Esophagus muscularis mucosa (tissue), 4 donors: ENCODE data around the gene DMXL1. TPM values are rescaled to one million over a fixed set of nuclear protein-coding genes. Genes with fewer than 3 reads are reported as not detected.

Source experiments
- DNase-seq: peaks from one replicate; pipeline ENCODE4 v3.0.0-alpha.2; 2017; ENCODE audit errors: extremely low spot score
- H3K27ac ChIP-seq, 4 donors: fragments of 200-600 bp; sonication (generic); replicated peaks in 1 of 4; 1 replicate in 3 of 4; 2 replicates in 1 of 4; pipeline ENCODE4 v1.5.1; 2016 to 2019; ENCODE audit warnings: mild to moderate bottlenecking in 1 of 4
- H3K27me3 ChIP-seq, 4 donors: fragments of 200-600 bp; sonication (generic); one replicate each; pipeline versions ENCODE4 v1.5.1 to v1.6.0; 2016 to 2019
- H3K36me3 ChIP-seq, 4 donors: fragments of 200-600 bp; sonication (generic); one replicate each; pipeline ENCODE4 v1.5.1; 2016 to 2019
- H3K4me1 ChIP-seq, 4 donors: fragments of 200-600 bp; sonication (generic); one replicate each; pipeline ENCODE4 v1.5.1; 2016 to 2019
- H3K4me3 ChIP-seq, 4 donors: fragments of 200-600 bp; sonication (generic); 1 replicate in 2 of 4; 2 replicates in 2 of 4; pipeline ENCODE4 v1.5.1; 2016 to 2019; ENCODE audit warnings: mild to moderate bottlenecking in 4 of 4, moderate library complexity in 1 of 4
- H3K9me3 ChIP-seq, 4 donors: fragments of 200-600 bp; sonication (generic); 1 replicate in 3 of 4; 2 replicates in 1 of 4; pipeline ENCODE4 v1.5.1; 2016 to 2019
- CTCF ChIP-seq, 3 experiments: fragments of 200-600 bp in 2 of 3; fragments of 450-650 bp in 1 of 3; sonication (generic) in 2 of 3; IDR thresholded peaks; one replicate each; pipeline ENCODE4 v1.5.1; 2017 to 2019; ENCODE audit warnings: antibody characterized with exemption in 3 of 3, mild to moderate bottlenecking in 2 of 3, moderate library complexity in 1 of 3
- EP300 ChIP-seq: sonication (generic); formaldehyde crosslinking; IDR thresholded peaks from one replicate; pipeline ENCODE4 v1.6.1; 2017; ENCODE audit warnings: antibody characterized with exemption
- POLR2A ChIP-seq: fragments of 450-650 bp; IDR thresholded peaks from one replicate; pipeline ENCODE4 v1.6.1; 2017; ENCODE audit warnings: antibody characterized with exemption, moderate library complexity, mild to moderate bottlenecking, low read depth
- POLR2AphosphoS5 ChIP-seq, 2 donors: sonication (generic); formaldehyde crosslinking; IDR thresholded peaks; one replicate each; pipeline ENCODE4 v1.6.1; 2017; ENCODE audit warnings: antibody characterized with exemption in 2 of 2
- WGBS: methylation state at CpG from one replicate; pipeline ENCODE4 v1.1.5; 2018; 5-methylcytosine and 5-hydroxymethylcytosine counted together
- intact Hi-C: fragments of 100-400 bp; cut with DNase I; formaldehyde crosslinking; loops from one replicate; pipeline ENCODE4 v1.15.1; 2023
- total RNA-seq, 4 donors: library from RNA; depleted of rRNA; stranded (reverse); fragments of >200 nt; gene quantifications; one replicate each; pipeline versions ENCODE4 v1.1.0 to v1.2.1, GENCODE V29; 2016

DMXL1 gene
- total RNA-seq, 4 donors from 2014 or later = 36.3 to 65.6 (median 39.9) TPM

DNA sequence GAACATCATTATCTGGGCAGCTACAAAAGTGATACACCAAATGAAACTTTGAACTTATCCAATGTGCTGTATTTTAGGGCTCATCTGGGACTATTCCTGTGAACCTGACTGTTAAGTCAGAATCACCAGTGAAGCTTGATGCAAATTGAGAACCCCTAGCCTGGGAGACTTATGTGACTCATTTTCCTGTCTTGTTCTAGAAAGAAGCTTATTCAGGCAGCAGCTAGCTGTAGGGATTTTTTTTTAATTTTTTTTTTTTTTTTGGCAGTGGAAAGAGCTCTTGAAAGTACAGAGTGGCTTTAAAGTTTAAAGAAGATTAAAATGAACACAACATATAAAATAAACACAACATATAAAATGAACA, 203.9 kb downstream of the DMXL1 start:
- no peak overlapping the region for H3K4me3 ChIP-seq
- H3K36me3 ChIP-seq = no peaks in the 10 kb centered on the region
- intact Hi-C loops = loop anchor here (5.0 to 10.0 kb wide), 2 partner anchors 58 to 290 kb away; partner anchors contain the start of gene DTWD2
- H3K27me3 ChIP-seq = no peaks in the 10 kb centered on the region
- TF ChIP-seq POLR2AphosphoS5 (IDR thresholded peaks at IDR 0.05) (no peak), CTCF (IDR thresholded peaks at IDR 0.05) (no peak), POLR2A (no peak), EP300 (no peak)
- no peak overlapping the region for H3K27ac ChIP-seq
- H3K4me1 ChIP-seq = peaks cover 19 to 41% (median 36%) of the 10 kb centered on the region in 4 donors
- no peak for DNase-seq
- no peaks in the 10 kb centered on the region for H3K9me3 ChIP-seq

DNA sequence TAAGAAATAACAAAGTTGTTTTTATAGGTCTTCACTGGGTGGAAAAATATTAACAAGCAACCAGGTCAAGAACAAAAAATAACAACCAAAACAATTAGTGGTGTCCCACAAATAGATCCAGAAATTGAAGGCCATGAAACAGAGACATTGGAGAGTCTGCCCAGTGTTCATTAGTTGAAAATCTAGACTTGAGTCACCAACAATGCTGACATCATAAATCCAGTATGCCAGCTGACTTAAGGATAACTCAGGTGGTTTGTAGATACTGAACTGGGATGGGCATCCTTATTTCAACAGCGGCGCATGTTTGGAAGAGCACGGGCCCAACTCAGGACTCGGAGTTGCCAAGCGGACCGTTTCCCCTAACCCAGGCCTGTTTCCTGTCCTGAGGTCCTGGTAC, 204.3 kb downstream of the DMXL1 start:
- H3K27ac ChIP-seq = no peak overlapping the region
- intact Hi-C loops = loop anchor here (10.0 kb wide), 1 partner anchor 290 kb away; the partner anchor contains the start of gene DTWD2
- 93% methylated on average over 6 of the region's 6 CpGs for WGBS
- peaks cover 15 to 37% (median 32%) of the 10 kb centered on the region in 4 donors for H3K4me1 ChIP-seq
- H3K9me3 ChIP-seq = no peaks in the 10 kb centered on the region
- DNase-seq = no peak
- no peak overlapping the region for H3K4me3 ChIP-seq
- H3K36me3 ChIP-seq = no peaks in the 10 kb centered on the region
- TF ChIP-seq EP300 (no peak), POLR2AphosphoS5 (IDR thresholded peaks at IDR 0.05) (no peak), POLR2A (no peak), CTCF (IDR thresholded peaks at IDR 0.05) (no peak)
- no peaks in the 10 kb centered on the region for H3K27me3 ChIP-seq

DNA sequence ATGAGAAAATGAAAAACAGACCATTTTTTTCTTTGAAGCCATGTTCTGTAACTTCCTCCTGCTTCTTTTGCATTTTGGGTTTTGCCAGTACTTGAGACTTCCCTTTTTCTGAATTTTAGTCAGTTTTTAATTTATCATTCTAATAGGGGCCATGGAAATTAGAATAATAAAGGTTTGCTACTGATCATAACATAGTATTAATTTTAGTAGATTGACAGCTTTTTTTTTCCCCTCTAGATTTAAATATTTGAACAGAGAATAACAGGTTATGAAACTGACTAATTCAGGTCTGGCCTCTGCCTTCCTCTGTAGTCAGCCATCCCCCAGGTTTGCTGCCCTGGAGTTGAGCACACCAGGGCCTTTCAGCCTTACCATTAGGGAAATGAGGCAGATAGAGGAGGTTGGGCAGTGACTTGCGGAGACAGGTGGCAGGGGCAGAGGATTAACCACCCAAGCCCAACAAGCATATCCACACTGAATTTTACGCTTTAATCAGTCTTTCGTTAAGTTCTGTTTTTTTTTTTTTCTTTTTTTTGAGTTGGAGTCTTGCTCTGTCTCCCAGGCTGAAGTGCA, 204.8 kb downstream of the DMXL1 start:
- TF ChIP-seq POLR2A (no peak), EP300 (no peak), CTCF (IDR thresholded peaks at IDR 0.05) (no peak), POLR2AphosphoS5 (IDR thresholded peaks at IDR 0.05) (no peak)
- no peaks in the 10 kb centered on the region for H3K27me3 ChIP-seq
- DNase-seq = no peak
- H3K4me1 ChIP-seq = peaks cover 11 to 33% (median 28%) of the 10 kb centered on the region in 4 donors
- H3K4me3 ChIP-seq = no peak overlapping the region
- H3K36me3 ChIP-seq = no peaks in the 10 kb centered on the region
- no peak overlapping the region for H3K27ac ChIP-seq
- WGBS = 87% methylated on average over 3 of the region's 3 CpGs
- intact Hi-C loops = loop anchor here (10.0 kb wide), 1 partner anchor 291 kb away; the partner anchor contains the start of gene DTWD2
- H3K9me3 ChIP-seq = no peaks in the 10 kb centered on the region

GRCh38 chr5:119276978-119277377, 206.1 kb downstream of the DMXL1 start:
- Histone ChIP-seq H3K4me1 (peaks cover 11 to 23% (median 17%) of the 10 kb centered on the region in 4 donors), H3K27me3 (no peaks in the 10 kb centered on the region), H3K4me3 (no peak overlapping the region), H3K27ac (no peak overlapping the region), H3K9me3 (no peaks in the 10 kb centered on the region), H3K36me3 (no peaks in the 10 kb centered on the region)
- 92% methylated on average over 5 of the region's 5 CpGs for WGBS
- intact Hi-C loops = loop anchor here (10.0 kb wide), 1 partner anchor 292 kb away; the partner anchor contains the start of gene DTWD2
- DNase-seq = no peak
- no peak for TF ChIP-seq EP300
- TF ChIP-seq CTCF (IDR thresholded peaks at IDR 0.05) = no peak
- TF ChIP-seq POLR2AphosphoS5 (IDR thresholded peaks at IDR 0.05) = no peak
- no peak for TF ChIP-seq POLR2A

GRCh38 chr5:119279093-119279492, 208.2 kb downstream of the DMXL1 start:
- WGBS = 83% methylated on average over 1 of the region's 1 CpG
- H3K9me3 ChIP-seq = no peaks in the 10 kb centered on the region
- DNase-seq = no peak
- intact Hi-C loops = loop anchor here (10.0 kb wide), 1 partner anchor 294 kb away; the partner anchor contains the start of gene DTWD2
- TF ChIP-seq CTCF (IDR thresholded peaks at IDR 0.05) = no peak
- TF ChIP-seq POLR2A = no peak
- no peak for TF ChIP-seq POLR2AphosphoS5 (IDR thresholded peaks at IDR 0.05)
- TF ChIP-seq EP300 = no peak
- peaks cover 4 to 13% (median 9%) of the 10 kb centered on the region in 4 donors for H3K4me1 ChIP-seq
- no peaks in the 10 kb centered on the region for H3K36me3 ChIP-seq
- H3K27ac ChIP-seq = no peak overlapping the region
- H3K27me3 ChIP-seq = no peaks in the 10 kb centered on the region
- no peak overlapping the region for H3K4me3 ChIP-seq
